Subcutaneous adipose tissue (tissue), 4 donors: Measurements from ENCODE around the gene TRAF3. TPM values are rescaled to one million over a fixed set of nuclear protein-coding genes. Genes with fewer than 3 reads are reported as not detected.

Source experiments
- CTCF ChIP-seq: fragments of 450-650 bp; IDR thresholded peaks from one replicate; pipeline ENCODE4 v1.5.1; 2016; ENCODE audit warnings: low read depth, mild to moderate bottlenecking, control low read depth, antibody characterized with exemption, moderate library complexity
- total RNA-seq, 4 donors: library from RNA; depleted of rRNA; stranded (reverse); fragments of >200 nt; gene quantifications; one replicate each; pipeline ENCODE4 v1.1.0, GENCODE V29; 2016

Gene TRAF3
- total RNA-seq, 4 donors from 2014 or later: 11.0 to 21.0 (median 14.0) TPM

- no peak for TF ChIP-seq CTCF
Observed at GRCh38 chr14:102944448-102945330, 167.4 kb downstream of the TRAF3 start.

- TF ChIP-seq CTCF: no peak
Observed at GRCh38 chr14:102945346-102946130, 168.3 kb downstream of the TRAF3 start.

- no peak for TF ChIP-seq CTCF
Observed at GRCh38 chr14:102947321-102948103, 170.3 kb downstream of the TRAF3 start.

- TF ChIP-seq CTCF: no peak
Observed at GRCh38 chr14:102948698-102949061, 171.4 kb downstream of the TRAF3 start.

- TF ChIP-seq CTCF: no peak
Observed at GRCh38 chr14:102949062-102949800, 172.0 kb downstream of the TRAF3 start.

- TF ChIP-seq CTCF: no peak
Observed at GRCh38 chr14:102949801-102950451, 172.7 kb downstream of the TRAF3 start.
